ENCODE results near the gene TESK1.
A peak's percentile ranks its signal among the peaks of the same experiment; 100 is the strongest.
"Not testable (repeated sequence)": the region's sequence is repeated elsewhere in the genome, so short reads cannot be mapped to it uniquely, and the experiment has no call there.

TESK1 gene

GRCh38 chr9:35615981-35616680 is 11.1 kb downstream of the TESK1 start:
- no peak for DNase-seq (ENCODE audit: low read depth in 2 of 2)

GRCh38 chr9:35616681-35617459 is 11.8 kb downstream of the TESK1 start:
- peak; percentile 43 to 55 for DNase-seq (ENCODE audit: low read depth in 2 of 2)

- DNase-seq (ENCODE audit: low read depth in 2 of 2) = no peak
Measured at GRCh38 chr9:35617548-35617947, 12.5 kb downstream of the TESK1 start.

GRCh38 chr9:35618325-35618727 is 13.3 kb downstream of the TESK1 start, which contains the start of gene CD72:
CD72 (minus strand) TSS chr9:35618413; CDS start chr9:35618303, 110 bp downstream.
- no peak for DNase-seq (ENCODE audit: low read depth in 2 of 2)

- DNase-seq (ENCODE audit: low read depth in 2 of 2) = peak; percentile 8 to 16
Measured at GRCh38 chr9:35618854-35619799, 14.1 kb downstream of the TESK1 start.

GRCh38 chr9:35619800-35620158 is 14.7 kb downstream of the TESK1 start:
- DNase-seq (ENCODE audit: low read depth in 2 of 2) = no peak

GRCh38 chr9:35627575-35627974 is 22.5 kb downstream of the TESK1 start:
- DNase-seq (ENCODE audit: low read depth in 2 of 2) = no peak

GRCh38 chr9:35628389-35628991 is 23.4 kb downstream of the TESK1 start:
- no peak for DNase-seq (ENCODE audit: low read depth in 2 of 2)

GRCh38 chr9:35629597-35629996 is 24.5 kb downstream of the TESK1 start:
- no peak for DNase-seq (ENCODE audit: low read depth in 2 of 2)

- DNase-seq (ENCODE audit: low read depth in 2 of 2) = no peak
Measured at GRCh38 chr9:35635730-35636129, 30.7 kb downstream of the TESK1 start.

- DNase-seq (ENCODE audit: low read depth in 2 of 2) = no peak
Measured at GRCh38 chr9:35636135-35636876, 31.2 kb downstream of the TESK1 start.

GRCh38 chr9:35636877-35637246 is 31.8 kb downstream of the TESK1 start:
- DNase-seq (ENCODE audit: low read depth in 2 of 2) = not testable (repeated sequence)

- DNase-seq (ENCODE audit: low read depth in 2 of 2) = not testable (repeated sequence)
Measured at GRCh38 chr9:35637427-35637955, 32.4 kb downstream of the TESK1 start.

GRCh38 chr9:35638751-35639150 is 33.7 kb downstream of the TESK1 start:
- DNase-seq (ENCODE audit: low read depth in 2 of 2) = not testable (repeated sequence)

GRCh38 chr9:35639225-35639624 is 34.2 kb downstream of the TESK1 start:
- DNase-seq (ENCODE audit: low read depth in 2 of 2) = not testable (repeated sequence)

GRCh38 chr9:35639631-35640030 is 34.6 kb downstream of the TESK1 start:
- DNase-seq (ENCODE audit: low read depth in 2 of 2) = no peak

- DNase-seq (ENCODE audit: low read depth in 2 of 2) = not testable (repeated sequence)
Measured at GRCh38 chr9:35640431-35640830, 35.4 kb downstream of the TESK1 start.

- not testable (repeated sequence) for DNase-seq (ENCODE audit: low read depth in 2 of 2)
Measured at GRCh38 chr9:35641478-35641877, 36.4 kb downstream of the TESK1 start.

- DNase-seq (ENCODE audit: low read depth in 2 of 2) = no peak
Measured at GRCh38 chr9:35643046-35643445, 38.0 kb downstream of the TESK1 start.

- DNase-seq (ENCODE audit: low read depth in 2 of 2) = not testable (repeated sequence)
Measured at GRCh38 chr9:35645736-35646135, 40.7 kb downstream of the TESK1 start.

GRCh38 chr9:35646153-35646532 is 41.1 kb downstream of the TESK1 start:
- no peak for DNase-seq (ENCODE audit: low read depth in 2 of 2)

Measured in stimulated activated CD4-positive, alpha-beta T cell treated with anti-CD3 and anti-CD28 coated beads, Interleukin-4, amount 100 ng/mL, for 48 hours (primary cell).